Endometrial microvascular endothelial cells (primary cell): ENCODE results near the gene MXI1. TPM values are rescaled to one million over a fixed set of nuclear protein-coding genes. Genes with fewer than 3 reads are reported as not detected.

ENCODE experiments used
- in situ Hi-C: cut with HindIII; loops from 2 replicates; pipeline ENCODE4 v1.10.0; 2017; ENCODE audit warnings: low sequenced_read_pairs, low pct_unique_long_range_greater_than_20kb; ENCODE audit errors: inconsistent ontology term
- total RNA-seq: library from RNA; depleted of rRNA; stranded (reverse); fragments of >200 nt; gene quantifications from one replicate; pipeline ENCODE4 v1.2.3, GENCODE V29; 2015; ENCODE audit errors: inconsistent ontology term

MXI1 gene
- total RNA-seq, 1 donor from 2014 or later: 6.3 TPM

DNA sequence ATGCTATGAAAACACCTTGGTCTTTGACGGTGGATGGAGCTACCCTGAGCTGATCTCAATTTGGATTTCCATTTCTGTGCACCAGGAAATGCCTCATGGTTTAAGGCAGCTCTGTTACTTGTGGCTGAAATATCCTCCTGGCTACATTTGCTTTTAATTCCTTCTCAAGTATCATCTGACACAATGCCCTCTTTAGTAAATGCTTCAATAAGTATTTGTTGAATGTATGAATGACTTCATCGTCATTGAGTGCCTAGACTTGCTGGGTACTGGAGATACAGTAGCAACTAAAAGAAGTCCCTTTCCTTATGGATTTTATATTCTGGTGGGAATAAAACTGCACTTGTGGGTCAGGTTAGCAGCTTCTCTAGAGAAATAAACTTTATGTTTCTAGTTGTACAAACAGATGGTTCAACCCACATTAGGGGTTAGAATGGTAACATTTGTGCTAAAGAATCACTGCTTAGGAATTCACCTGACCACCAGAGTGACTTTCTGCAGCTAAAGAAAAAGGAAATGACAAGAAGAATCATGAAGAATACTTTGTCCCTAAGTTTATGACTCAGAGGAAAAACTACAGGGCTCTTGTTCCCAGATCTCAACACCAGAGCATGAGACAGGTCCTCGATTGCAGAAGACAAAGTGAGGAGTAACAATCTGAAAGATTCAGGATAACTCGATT is 119.1 kb downstream of the MXI1 start:
- in situ Hi-C loops: loop anchor here (25.0 kb wide), 1 partner anchor 211 kb away; no protein-coding TSS in a partner anchor

DNA sequence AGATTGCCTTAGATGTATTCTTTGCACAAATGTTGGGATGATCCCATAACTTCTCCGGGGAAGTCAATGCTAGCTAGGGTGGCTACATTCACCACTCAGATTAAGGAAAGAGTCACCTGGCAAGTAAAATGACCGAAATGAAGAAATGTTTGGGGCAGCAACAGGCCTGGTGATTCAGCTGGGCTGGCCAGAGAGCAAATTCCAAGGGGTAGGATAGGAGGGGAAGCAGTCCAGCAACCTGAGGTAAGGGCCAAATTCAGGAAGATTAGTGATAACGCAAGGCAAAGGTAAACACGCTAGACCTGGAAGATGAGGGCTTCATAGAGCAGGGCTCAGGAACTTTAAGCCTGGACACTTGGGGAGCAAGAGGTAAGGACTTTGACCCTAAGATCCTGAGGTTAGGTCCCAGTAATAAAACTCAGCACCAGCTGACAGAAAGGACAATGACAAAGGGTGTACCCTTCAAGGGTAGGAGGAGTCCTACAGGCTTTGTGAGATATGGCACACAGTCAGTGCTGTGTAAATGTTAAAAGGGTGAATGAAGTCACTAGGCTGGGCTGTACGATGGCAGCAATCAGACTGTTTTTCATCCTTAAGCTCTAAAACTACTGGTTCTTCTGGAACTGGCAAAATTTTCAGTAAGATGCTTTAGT is 120.0 kb downstream of the MXI1 start:
- in situ Hi-C loops: loop anchor here (25.0 kb wide), 1 partner anchor 210 kb away; no protein-coding TSS in a partner anchor

DNA sequence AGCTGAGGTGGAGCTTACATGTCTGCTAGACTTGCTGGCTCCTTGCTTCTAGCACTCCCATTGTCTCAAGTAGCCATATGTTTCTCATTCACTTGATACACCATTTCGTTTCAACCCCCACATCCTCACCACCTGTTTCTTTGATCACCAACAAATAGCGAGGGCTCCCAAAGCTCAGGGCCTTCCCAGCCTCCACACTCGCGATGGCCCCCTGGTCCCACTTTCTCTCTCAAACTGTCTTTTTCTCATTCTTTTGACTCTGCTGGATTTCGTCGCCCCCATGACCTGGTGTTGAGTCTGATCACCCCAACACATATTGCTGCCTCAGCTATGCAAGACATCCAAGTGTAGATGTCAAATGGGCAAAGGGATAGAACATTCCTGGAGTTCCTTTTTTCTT is 123.3 kb downstream of the MXI1 start:
- in situ Hi-C loops: loop anchor here (25.0 kb wide), 1 partner anchor 207 kb away; no protein-coding TSS in a partner anchor

- in situ Hi-C loops: loop anchor here (25.0 kb wide), 1 partner anchor 206 kb away; no protein-coding TSS in a partner anchor
Measured at GRCh38 chr10:110331226-110331795, 123.9 kb downstream of the MXI1 start.

GRCh38 chr10:110334061-110334656 is 126.8 kb downstream of the MXI1 start:
- in situ Hi-C loops: loop anchor here (25.0 kb wide), 1 partner anchor 203 kb away; no protein-coding TSS in a partner anchor

DNA sequence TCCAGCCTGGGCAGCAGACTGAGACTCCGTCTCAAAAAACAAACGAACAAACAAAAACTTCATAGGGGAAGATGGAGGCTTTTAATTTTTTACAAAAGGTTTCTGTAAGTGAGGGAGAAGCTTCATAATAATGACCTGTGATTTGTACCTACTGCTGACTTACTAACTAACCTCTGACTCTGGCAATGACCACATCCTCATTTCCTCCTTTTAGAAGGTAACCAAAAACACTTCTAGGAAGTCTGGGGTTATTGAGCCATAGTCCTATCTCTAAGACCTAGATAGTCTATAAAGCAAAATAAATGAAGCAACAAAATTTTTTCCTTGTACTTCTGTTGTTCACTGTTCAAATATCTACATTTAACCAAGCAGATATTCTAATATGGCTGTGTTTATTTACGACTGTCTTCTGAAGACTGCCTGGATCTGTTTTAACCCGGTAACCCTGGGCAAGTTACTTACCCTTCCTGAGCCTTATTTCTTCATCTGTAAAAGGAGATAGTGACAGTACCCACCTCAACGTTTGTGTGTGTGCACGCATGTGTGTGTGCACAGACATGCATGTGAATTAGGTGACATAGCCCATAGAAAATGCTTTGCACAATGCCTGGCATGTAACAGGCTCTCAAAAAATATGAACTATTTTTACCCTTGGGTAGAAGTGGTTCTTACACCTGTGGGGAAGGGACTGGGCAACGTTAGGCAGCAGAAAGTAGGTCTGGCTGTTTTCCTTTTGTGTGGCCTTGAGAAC is 128.1 kb downstream of the MXI1 start:
- in situ Hi-C loops: loop anchor here (25.0 kb wide), 1 partner anchor 202 kb away; no protein-coding TSS in a partner anchor

DNA sequence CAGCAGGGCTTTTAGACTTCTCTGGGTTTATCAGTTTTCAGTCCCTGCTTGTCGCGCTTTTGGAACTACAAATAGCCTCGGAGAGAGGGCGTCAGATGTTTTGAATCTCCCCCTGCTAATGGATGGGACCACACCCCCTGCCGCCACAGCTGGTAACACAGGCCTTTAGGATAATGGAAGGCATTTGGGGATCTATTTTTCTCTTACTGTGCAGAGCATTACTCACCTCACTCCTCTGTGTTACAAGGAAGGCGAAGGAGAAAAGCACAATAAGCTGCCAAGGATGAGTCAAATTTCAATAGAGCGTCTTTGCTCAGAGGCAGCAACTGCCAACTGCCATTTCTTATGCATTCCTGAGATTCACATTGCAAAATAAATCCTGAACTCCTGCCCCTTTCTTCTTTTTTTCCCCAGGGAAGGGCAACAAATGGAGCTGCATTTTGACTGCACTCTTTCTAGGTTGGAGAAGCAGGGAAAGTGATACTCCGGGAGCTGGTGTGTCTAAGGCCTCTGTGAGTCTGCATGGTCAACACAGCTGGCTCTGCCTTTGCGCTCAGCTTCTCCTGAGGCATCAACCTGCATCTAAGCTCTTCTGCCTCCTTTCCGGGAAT is 128.8 kb downstream of the MXI1 start:
- in situ Hi-C loops: loop anchor here (25.0 kb wide), 1 partner anchor 201 kb away; no protein-coding TSS in a partner anchor

Other genes with a start within 250 kb of the MXI1 start
- gene ADD3, start 199.6 kb upstream of the MXI1 start, total RNA-seq: 11.0 TPM
- gene SMNDC1, start 97.3 kb downstream of the MXI1 start, total RNA-seq: 11.5 TPM